Keratinocyte (primary cell): Measurements from ENCODE around the gene SEMA4D. TPM values are rescaled to one million over a fixed set of nuclear protein-coding genes. Genes with fewer than 3 reads are reported as not detected.

Experiments
- DNase-seq: peaks from one replicate; pipeline ENCODE4 v3.0.0-alpha.2; 2011; ENCODE audit warnings: low read depth, missing footprints, low spot score
- FAIRE-seq: peaks from 2 replicates; lab custom pipeline; 2011; peaks lifted over from hg19 to GRCh38; lab: Jason Lieb, UNC
- H2AFZ ChIP-seq: 2 replicates; pipeline ENCODE4 v1.6.0; 2012; ENCODE audit warnings: low read length, control low read depth, inconsistent platforms; ENCODE audit not compliant: control insufficient read depth
- H3K27ac ChIP-seq: 2 replicates; pipeline ENCODE4 v1.5.1; 2011; ENCODE audit warnings: low read length; ENCODE audit not compliant: control insufficient read depth, insufficient read depth
- H3K27me3 ChIP-seq: 3 replicates; pipeline ENCODE4 v1.6.0; 2011; ENCODE audit warnings: low read length; ENCODE audit not compliant: control insufficient read depth, insufficient read depth; ENCODE audit errors: extremely low read depth
- H3K36me3 ChIP-seq, 2 experiments: 2 replicates in 1 of 2; 3 replicates in 1 of 2; pipeline ENCODE4 v1.5.1; 2011; ENCODE audit warnings: low read length in 2 of 2, mild to moderate bottlenecking in 1 of 2; ENCODE audit not compliant: control insufficient read depth in 2 of 2, insufficient read depth in 2 of 2; ENCODE audit errors: extremely low read depth in 1 of 2
- H3K4me1 ChIP-seq: 3 replicates; pipeline ENCODE4 v1.5.1; 2011; ENCODE audit warnings: low read length; ENCODE audit not compliant: control insufficient read depth, insufficient read depth; ENCODE audit errors: extremely low read depth
- H3K4me2 ChIP-seq: 3 replicates; pipeline ENCODE4 v1.6.0; 2011; ENCODE audit warnings: low read depth, low read length; ENCODE audit not compliant: control insufficient read depth, insufficient read depth; ENCODE audit errors: extremely low read depth
- H3K4me3 ChIP-seq, 3 experiments: fragments of 200-600 bp in 1 of 3; sonication (generic) in 1 of 3; 2 replicates in 2 of 3; 3 replicates in 1 of 3; pipeline ENCODE4 v1.5.1; 2011 to 2016; ENCODE audit warnings: low read length in 3 of 3, mild to moderate bottlenecking in 3 of 3, control low read depth in 2 of 3, inconsistent platforms in 1 of 3, low read depth in 1 of 3, mixed read lengths in 1 of 3, mixed run types in 1 of 3, moderate library complexity in 1 of 3; ENCODE audit not compliant: control insufficient read depth in 2 of 3, insufficient read depth in 2 of 3; ENCODE audit errors: extremely low read depth in 1 of 3
- H3K79me2 ChIP-seq: 2 replicates; pipeline ENCODE4 v1.6.0; 2012; ENCODE audit warnings: low read length; ENCODE audit not compliant: control insufficient read depth, insufficient read depth
- H3K9ac ChIP-seq: 3 replicates; pipeline ENCODE4 v1.6.0; 2011; ENCODE audit warnings: low read length; ENCODE audit not compliant: control insufficient read depth, insufficient read depth; ENCODE audit errors: extremely low read depth
- H3K9me1 ChIP-seq: 3 replicates; pipeline ENCODE4 v1.6.0; 2011; ENCODE audit warnings: low read length; ENCODE audit not compliant: control insufficient read depth, insufficient read depth; ENCODE audit errors: extremely low read depth
- H3K9me3 ChIP-seq: 2 replicates; pipeline ENCODE4 v1.5.1; 2012; ENCODE audit warnings: low read depth, low read length; ENCODE audit not compliant: control insufficient read depth
- H4K20me1 ChIP-seq: 3 replicates; pipeline ENCODE4 v1.6.0; 2011; ENCODE audit warnings: low read length; ENCODE audit not compliant: control insufficient read depth, insufficient read depth; ENCODE audit errors: extremely low read depth
- EZH2 ChIP-seq: IDR thresholded peaks from one replicate; pipeline ENCODE4 v1.6.1; 2012; ENCODE audit warnings: inconsistent platforms, mild to moderate bottlenecking, low read length, moderate library complexity
- dilution Hi-C: fragments of 300-500 bp; cut with MboI; formaldehyde crosslinking; loops from one replicate; pipeline ENCODE4 v1.7.0; 2020; ENCODE audit warnings: low sequenced_read_pairs; ENCODE audit not compliant: extremely low pct_ligation_motif_present
- polyA plus RNA-seq, 5 experiments: library from polyadenylated mRNA; depleted of rRNA in 3 of 5; stranded (reverse) in 3 of 5; stranded (forward) in 1 of 5; unstranded in 1 of 5; fragments of >200 nt; gene quantifications; 1 replicate in 1 of 5; 2 replicates in 3 of 5; 3 replicates in 1 of 5; pipeline versions ENCODE4 v1.2.1 to v1.2.3, GENCODE V29; 2011 to 2012; ENCODE audit warnings: missing spikeins in 2 of 5, low read depth in 1 of 5, low replicate concordance in 1 of 5
- TF ChIP-seq, protein P1 (sequence below), 3 experiments: IDR thresholded peaks in 1 of 3; conservative IDR thresholded peaks in 1 of 3; optimal IDR thresholded peaks in 1 of 3; 2 replicates in 2 of 3; 3 replicates in 1 of 3; pipeline versions ENCODE3 to v1.5.1; 2011; ENCODE audit warnings: low read length in 3 of 3, mild to moderate bottlenecking in 3 of 3, moderate library complexity in 2 of 3, control low read depth in 1 of 3, inconsistent platforms in 1 of 3; ENCODE audit not compliant: insufficient read depth in 2 of 3; ENCODE audit errors: extremely low read depth in 1 of 3

Gene SEMA4D
- polyA plus RNA-seq, 1 donor (not counting 4 experiments of a cell fraction or from before 2014, with no cell fraction given), result 0.43 TPM

DNA sequence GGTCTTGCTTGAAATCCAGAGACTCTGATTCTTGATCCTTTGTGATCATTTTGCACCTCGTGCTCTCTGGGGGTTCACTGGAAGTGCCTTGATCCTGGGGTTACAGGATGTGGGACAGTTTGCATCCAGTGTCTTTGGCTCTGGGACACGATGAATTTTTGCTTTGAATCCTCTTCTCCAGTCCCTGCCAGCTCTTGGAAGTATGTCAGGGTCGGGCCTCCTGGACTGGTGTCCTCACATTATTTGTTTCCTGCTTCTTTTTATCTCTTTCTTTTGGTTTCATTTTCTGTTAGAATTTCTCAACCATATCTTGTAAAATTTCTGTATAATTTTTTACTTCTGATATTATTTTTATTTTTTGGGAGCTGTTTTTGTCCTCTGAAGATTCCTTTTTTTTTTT lies 145.5 kb downstream of the SEMA4D start:
- FAIRE-seq (no peak), DNase-seq (no peak)
- no peaks in the 10 kb centered on the region for H3K79me2 ChIP-seq
- peaks cover 30 to 44% of the 10 kb centered on the region in 2 experiments for H3K36me3 ChIP-seq
- no peak overlapping the region for H3K4me2 ChIP-seq
- TF ChIP-seq EZH2, result no peak
- TF ChIP-seq, protein P1, sequence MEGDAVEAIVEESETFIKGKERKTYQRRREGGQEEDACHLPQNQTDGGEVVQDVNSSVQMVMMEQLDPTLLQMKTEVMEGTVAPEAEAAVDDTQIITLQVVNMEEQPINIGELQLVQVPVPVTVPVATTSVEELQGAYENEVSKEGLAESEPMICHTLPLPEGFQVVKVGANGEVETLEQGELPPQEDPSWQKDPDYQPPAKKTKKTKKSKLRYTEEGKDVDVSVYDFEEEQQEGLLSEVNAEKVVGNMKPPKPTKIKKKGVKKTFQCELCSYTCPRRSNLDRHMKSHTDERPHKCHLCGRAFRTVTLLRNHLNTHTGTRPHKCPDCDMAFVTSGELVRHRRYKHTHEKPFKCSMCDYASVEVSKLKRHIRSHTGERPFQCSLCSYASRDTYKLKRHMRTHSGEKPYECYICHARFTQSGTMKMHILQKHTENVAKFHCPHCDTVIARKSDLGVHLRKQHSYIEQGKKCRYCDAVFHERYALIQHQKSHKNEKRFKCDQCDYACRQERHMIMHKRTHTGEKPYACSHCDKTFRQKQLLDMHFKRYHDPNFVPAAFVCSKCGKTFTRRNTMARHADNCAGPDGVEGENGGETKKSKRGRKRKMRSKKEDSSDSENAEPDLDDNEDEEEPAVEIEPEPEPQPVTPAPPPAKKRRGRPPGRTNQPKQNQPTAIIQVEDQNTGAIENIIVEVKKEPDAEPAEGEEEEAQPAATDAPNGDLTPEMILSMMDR (optimal IDR thresholded peaks at IDR 0.05 in 1 of 3, IDR thresholded peaks at IDR 0.05 in 1 of 3, conservative IDR thresholded peaks at IDR 0.05 in 1 of 3; ENCODE audit: extremely low read depth in 1 of 3, insufficient read depth in 2 of 3, low read length in 3 of 3), result no peak
- H3K9ac ChIP-seq, result no peak overlapping the region
- no peaks in the 10 kb centered on the region for H3K9me3 ChIP-seq
- H3K9me1 ChIP-seq, result no peaks in the 10 kb centered on the region
- H3K27me3 ChIP-seq, result no peaks in the 10 kb centered on the region
- no peak overlapping the region for H3K27ac ChIP-seq
- H2AFZ ChIP-seq, result no peak overlapping the region
- no peak overlapping the region for H3K4me3 ChIP-seq
- dilution Hi-C loops, result no loop called here
- H3K4me1 ChIP-seq, result no peaks in the 10 kb centered on the region
- no peaks in the 10 kb centered on the region for H4K20me1 ChIP-seq

DNA sequence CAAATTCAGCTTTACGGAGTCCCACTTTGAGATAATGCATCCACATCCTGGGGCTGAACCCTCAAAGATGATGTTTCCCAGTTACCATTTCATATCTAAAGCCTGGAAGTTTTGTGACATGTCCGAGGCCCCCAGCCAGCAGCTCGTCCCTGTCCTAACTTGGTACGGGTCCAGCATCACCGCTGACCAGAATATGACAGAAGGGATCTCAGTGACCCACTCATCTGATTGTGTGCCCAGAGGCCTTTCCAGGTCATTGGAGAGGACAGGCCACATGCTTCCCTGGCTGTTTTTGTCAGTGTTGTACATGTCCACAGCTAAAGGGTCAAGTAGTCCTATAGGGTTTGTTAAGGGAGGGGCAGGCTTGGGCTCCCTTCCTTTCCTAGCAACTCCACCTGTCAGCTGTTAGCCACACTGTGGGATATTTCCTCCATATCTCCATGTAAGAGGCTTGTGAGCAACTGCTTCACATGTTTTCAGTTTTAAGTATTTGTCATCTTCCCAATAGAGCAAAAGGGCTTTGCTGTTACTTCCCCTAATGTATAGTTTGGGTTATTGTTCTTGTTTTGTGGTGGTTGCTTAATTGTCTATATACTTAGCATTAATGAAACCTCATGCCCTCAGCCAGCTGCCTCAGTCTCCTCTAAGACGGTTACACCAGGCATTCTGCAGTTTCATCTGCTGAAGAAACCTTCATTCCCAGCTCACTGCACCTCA lies 146.2 kb downstream of the SEMA4D start:
- no peak overlapping the region for H3K27ac ChIP-seq
- no peak overlapping the region for H3K4me3 ChIP-seq
- H4K20me1 ChIP-seq, result no peaks in the 10 kb centered on the region
- H3K9me1 ChIP-seq, result no peaks in the 10 kb centered on the region
- H3K4me2 ChIP-seq, result no peak overlapping the region
- H3K27me3 ChIP-seq, result no peaks in the 10 kb centered on the region
- no peaks in the 10 kb centered on the region for H3K9me3 ChIP-seq
- no peak overlapping the region for H2AFZ ChIP-seq
- FAIRE-seq (no peak), DNase-seq (no peak)
- no peak overlapping the region for H3K9ac ChIP-seq
- H3K79me2 ChIP-seq, result no peaks in the 10 kb centered on the region
- TF ChIP-seq EZH2, result no peak
- TF ChIP-seq, protein P1 (optimal IDR thresholded peaks at IDR 0.05 in 1 of 3, IDR thresholded peaks at IDR 0.05 in 1 of 3, conservative IDR thresholded peaks at IDR 0.05 in 1 of 3; ENCODE audit: extremely low read depth in 1 of 3, insufficient read depth in 2 of 3, low read length in 3 of 3), result no peak
- dilution Hi-C loops, result no loop called here
- no peaks in the 10 kb centered on the region for H3K4me1 ChIP-seq
- peaks cover 26 to 43% of the 10 kb centered on the region in 2 experiments for H3K36me3 ChIP-seq
